ENCODE data around the gene LRP1B. TPM values are rescaled to one million over a fixed set of nuclear protein-coding genes. Genes with fewer than 3 reads are reported as not detected.
A peak's percentile ranks its signal among the peaks of the same experiment; 100 is the strongest.

LRP1B gene
- total RNA-seq, 4 donors from 2014 or later = 3.3 to 11.1 (median 4.6) TPM

- Histone ChIP-seq H3K4me3 (no peak overlapping the region), H3K4me1 (peaks cover 0 to 6% of the 10 kb centered on the region in 2 donors), H3K36me3 (no peaks in the 10 kb centered on the region), H3K9me3 (no peaks in the 10 kb centered on the region), H3K27ac (no peak overlapping the region), H3K27me3 (no peaks in the 10 kb centered on the region)
- intact Hi-C loops (cut with DNase I; ENCODE audit: low total_unique reads) = no loop called here
- in situ Hi-C loops (cut with MboI; ENCODE audit: low sequenced_read_pairs in 4 of 4) = no loop called here
- ATAC-seq (no peak), DNase-seq (no peak)
- TF ChIP-seq CTCF (IDR thresholded peaks at IDR 0.05 in 4 of 5, conservative IDR thresholded peaks at IDR 0.05 in 1 of 5) (no peak), POLR2A (IDR thresholded peaks at IDR 0.05) (no peak)
These were observed 1546.3 kb downstream of the LRP1B start for GRCh38 chr2:140584471-140584870.

GRCh38 chr2:140580532-140581151, 1550.2 kb downstream of the LRP1B start:
- H3K27ac ChIP-seq = peak overlapping the region in 2 of 4 donors; percentile 37 to 59
- H3K4me1 ChIP-seq = peaks cover 0 to 6% of the 10 kb centered on the region in 2 donors
- no peak for DNase-seq
- ATAC-seq = peak; percentile 93 to 97
- in situ Hi-C loops (cut with MboI; ENCODE audit: low sequenced_read_pairs in 4 of 4) = no loop called here
- no peak for TF ChIP-seq POLR2A (IDR thresholded peaks at IDR 0.05)
- TF ChIP-seq CTCF (IDR thresholded peaks at IDR 0.05 in 4 of 5, conservative IDR thresholded peaks at IDR 0.05 in 1 of 5) = no peak
- intact Hi-C loops (cut with DNase I; ENCODE audit: low total_unique reads) = no loop called here
- H3K36me3 ChIP-seq = no peaks in the 10 kb centered on the region
- no peaks in the 10 kb centered on the region for H3K9me3 ChIP-seq
- H3K27me3 ChIP-seq = no peaks in the 10 kb centered on the region
- H3K4me3 ChIP-seq = no peak overlapping the region

GRCh38 chr2:140577453-140577852, 1553.4 kb downstream of the LRP1B start:
- in situ Hi-C loops (cut with MboI; ENCODE audit: low sequenced_read_pairs in 4 of 4) = no loop called here
- Histone ChIP-seq H3K27ac (no peak overlapping the region), H3K4me3 (no peak overlapping the region), H3K27me3 (no peaks in the 10 kb centered on the region), H3K4me1 (peaks cover 0 to 6% of the 10 kb centered on the region in 2 donors), H3K9me3 (no peaks in the 10 kb centered on the region), H3K36me3 (no peaks in the 10 kb centered on the region)
- DNase-seq (no peak), ATAC-seq (no peak)
- TF ChIP-seq CTCF (IDR thresholded peaks at IDR 0.05 in 4 of 5, conservative IDR thresholded peaks at IDR 0.05 in 1 of 5) = no peak
- no peak for TF ChIP-seq POLR2A (IDR thresholded peaks at IDR 0.05)
- intact Hi-C loops (cut with DNase I; ENCODE audit: low total_unique reads) = no loop called here

- H3K9me3 ChIP-seq = no peaks in the 10 kb centered on the region
- no peak for DNase-seq
- no peaks in the 10 kb centered on the region for H3K36me3 ChIP-seq
- H3K4me1 ChIP-seq = no peaks in the 10 kb centered on the region
- no peaks in the 10 kb centered on the region for H3K27me3 ChIP-seq
- H3K4me3 ChIP-seq = no peak overlapping the region
- TF ChIP-seq POLR2A (IDR thresholded peaks at IDR 0.05) (no peak), CTCF (IDR thresholded peaks at IDR 0.05 in 4 of 5, conservative IDR thresholded peaks at IDR 0.05 in 1 of 5) (no peak)
- intact Hi-C loops (cut with DNase I; ENCODE audit: low total_unique reads) = no loop called here
- no peak for ATAC-seq
- in situ Hi-C loops (cut with MboI; ENCODE audit: low sequenced_read_pairs in 4 of 4) = no loop called here
- no peak overlapping the region for H3K27ac ChIP-seq
These were observed 1563.1 kb downstream of the LRP1B start for GRCh38 chr2:140567734-140568133.

DNA sequence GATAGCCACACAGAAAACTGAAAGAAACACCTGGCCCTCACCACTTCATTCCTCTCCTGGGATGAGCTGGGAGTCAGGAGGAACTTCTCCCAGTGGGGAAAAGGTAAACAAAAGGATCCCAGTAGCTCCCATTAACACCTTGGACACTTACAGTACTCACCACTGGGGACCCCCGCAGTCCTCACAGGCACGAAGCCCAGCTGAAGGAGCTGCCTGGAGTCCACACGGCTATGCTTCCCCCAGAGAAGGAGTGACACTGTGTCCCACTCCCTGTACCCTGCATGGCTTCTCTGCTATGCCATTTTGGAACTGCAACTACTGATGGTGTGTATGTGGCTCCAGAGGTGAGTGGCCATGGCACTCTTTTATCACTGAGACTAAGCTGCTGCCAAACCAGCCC, 1565.1 kb downstream of the LRP1B start:
- no peaks in the 10 kb centered on the region for H3K27me3 ChIP-seq
- no peak for ATAC-seq
- no peaks in the 10 kb centered on the region for H3K4me1 ChIP-seq
- no peaks in the 10 kb centered on the region for H3K9me3 ChIP-seq
- intact Hi-C loops (cut with DNase I; ENCODE audit: low total_unique reads) (no loop called here), in situ Hi-C loops (cut with MboI; ENCODE audit: low sequenced_read_pairs in 4 of 4) (no loop called here)
- H3K4me3 ChIP-seq = no peak overlapping the region
- H3K36me3 ChIP-seq = no peaks in the 10 kb centered on the region
- no peak overlapping the region for H3K27ac ChIP-seq
- no peak for DNase-seq
- no peak for TF ChIP-seq CTCF (IDR thresholded peaks at IDR 0.05 in 4 of 5, conservative IDR thresholded peaks at IDR 0.05 in 1 of 5)
- TF ChIP-seq POLR2A (IDR thresholded peaks at IDR 0.05) = no peak
